Measurements from ENCODE around the gene WDR13.

DNA sequence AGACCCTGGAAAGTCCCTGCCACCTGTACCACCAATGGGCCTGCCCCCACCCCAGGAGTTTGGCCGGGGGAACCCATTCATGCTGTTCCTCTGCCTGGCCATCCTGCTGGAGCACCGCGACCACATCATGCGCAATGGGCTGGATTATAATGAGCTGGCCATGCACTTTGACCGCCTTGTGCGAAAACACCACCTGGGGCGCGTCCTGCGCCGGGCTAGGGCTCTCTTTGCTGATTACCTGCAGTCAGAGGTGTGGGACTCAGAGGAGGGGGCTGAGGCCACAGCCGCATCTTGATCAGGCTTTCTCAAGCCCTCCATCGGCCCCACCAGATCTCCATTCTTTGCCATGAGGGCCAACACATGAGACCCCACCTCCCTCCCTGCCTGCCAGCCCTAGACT, 36.6 kb upstream of the WDR13 start:
- TF ChIP-seq, protein P1, sequence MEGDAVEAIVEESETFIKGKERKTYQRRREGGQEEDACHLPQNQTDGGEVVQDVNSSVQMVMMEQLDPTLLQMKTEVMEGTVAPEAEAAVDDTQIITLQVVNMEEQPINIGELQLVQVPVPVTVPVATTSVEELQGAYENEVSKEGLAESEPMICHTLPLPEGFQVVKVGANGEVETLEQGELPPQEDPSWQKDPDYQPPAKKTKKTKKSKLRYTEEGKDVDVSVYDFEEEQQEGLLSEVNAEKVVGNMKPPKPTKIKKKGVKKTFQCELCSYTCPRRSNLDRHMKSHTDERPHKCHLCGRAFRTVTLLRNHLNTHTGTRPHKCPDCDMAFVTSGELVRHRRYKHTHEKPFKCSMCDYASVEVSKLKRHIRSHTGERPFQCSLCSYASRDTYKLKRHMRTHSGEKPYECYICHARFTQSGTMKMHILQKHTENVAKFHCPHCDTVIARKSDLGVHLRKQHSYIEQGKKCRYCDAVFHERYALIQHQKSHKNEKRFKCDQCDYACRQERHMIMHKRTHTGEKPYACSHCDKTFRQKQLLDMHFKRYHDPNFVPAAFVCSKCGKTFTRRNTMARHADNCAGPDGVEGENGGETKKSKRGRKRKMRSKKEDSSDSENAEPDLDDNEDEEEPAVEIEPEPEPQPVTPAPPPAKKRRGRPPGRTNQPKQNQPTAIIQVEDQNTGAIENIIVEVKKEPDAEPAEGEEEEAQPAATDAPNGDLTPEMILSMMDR (IDR thresholded peaks at IDR 0.05): no peak
- TF ChIP-seq POLR2A (IDR thresholded peaks at IDR 0.05): no peak

All from sigmoid colon (tissue), 3 donors.